Uterus (tissue), 2 donors: ENCODE measurements around the gene GNA14.

Experiments used
- CTCF ChIP-seq, 4 experiments: fragments of 200-600 bp in 2 of 4; fragments of 450-650 bp in 2 of 4; sonication (generic) in 2 of 4; IDR thresholded peaks; one replicate each; pipeline ENCODE4 v1.5.1; 2016 to 2019; ENCODE audit warnings: antibody characterized with exemption in 4 of 4, mild to moderate bottlenecking in 2 of 4, moderate library complexity in 1 of 4
- POLR2A ChIP-seq, 2 donors: fragments of 450-650 bp; IDR thresholded peaks; one replicate each; pipeline ENCODE4 v1.6.1; 2016; ENCODE audit warnings: antibody characterized with exemption in 2 of 2, mild to moderate bottlenecking in 1 of 2, moderate library complexity in 1 of 2

GRCh38 chr9:77594963-77595362, 53.2 kb downstream of the GNA14 start:
- TF ChIP-seq POLR2A (IDR thresholded peaks at IDR 0.05) (no peak), CTCF (IDR thresholded peaks at IDR 0.05) (no peak)
